GM18870 (cell line): ENCODE measurements around the gene SPRY2.

Experiments used
- ATAC-seq: cut with Tn5 transposase; IDR thresholded peaks from one replicate; pipeline ENCODE4 v1.9.1; 2021; ENCODE audit warnings: moderate library complexity; ENCODE audit not compliant: unreplicated experiment

Gene SPRY2, protein sequence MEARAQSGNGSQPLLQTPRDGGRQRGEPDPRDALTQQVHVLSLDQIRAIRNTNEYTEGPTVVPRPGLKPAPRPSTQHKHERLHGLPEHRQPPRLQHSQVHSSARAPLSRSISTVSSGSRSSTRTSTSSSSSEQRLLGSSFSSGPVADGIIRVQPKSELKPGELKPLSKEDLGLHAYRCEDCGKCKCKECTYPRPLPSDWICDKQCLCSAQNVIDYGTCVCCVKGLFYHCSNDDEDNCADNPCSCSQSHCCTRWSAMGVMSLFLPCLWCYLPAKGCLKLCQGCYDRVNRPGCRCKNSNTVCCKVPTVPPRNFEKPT

DNA sequence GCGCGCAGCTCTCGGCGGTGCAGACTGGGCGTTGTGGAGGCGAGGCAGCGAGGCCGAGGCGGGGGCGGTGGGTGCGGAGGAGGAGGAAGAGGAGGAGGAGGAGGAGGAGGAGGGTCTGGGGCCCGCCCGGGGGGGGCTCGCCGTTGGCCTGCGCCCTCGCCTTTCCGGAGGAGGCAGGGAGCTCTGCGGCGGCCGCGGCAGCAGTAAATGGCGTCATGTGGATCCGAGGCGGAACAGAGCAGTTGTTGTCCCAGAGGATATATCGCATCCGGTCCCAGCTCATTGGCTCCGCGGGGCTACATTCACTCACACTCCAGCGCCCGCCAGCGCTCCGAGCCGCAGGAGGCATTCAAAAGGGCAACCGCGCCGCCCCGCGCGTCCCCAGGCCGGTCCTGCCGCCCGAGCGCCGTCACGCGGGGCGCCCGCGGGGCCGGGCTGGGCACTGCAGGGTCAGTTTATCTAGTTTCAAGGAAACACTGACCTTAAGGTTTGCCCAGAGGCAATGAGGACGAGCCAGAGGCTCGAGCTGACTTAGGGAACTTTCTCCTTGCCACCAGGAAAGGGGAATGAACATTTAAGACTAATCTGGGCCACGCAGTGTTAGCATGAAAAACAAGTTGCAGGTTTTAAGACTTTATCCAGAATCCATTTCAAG is at the start of gene SPRY2:
SPRY2 (minus strand) TSS at position 26 of the 655 bp plus-strand sequence. CDS start 3,421 bp downstream, outside the sequence.
- ATAC-seq = peak; percentile 63

DNA sequence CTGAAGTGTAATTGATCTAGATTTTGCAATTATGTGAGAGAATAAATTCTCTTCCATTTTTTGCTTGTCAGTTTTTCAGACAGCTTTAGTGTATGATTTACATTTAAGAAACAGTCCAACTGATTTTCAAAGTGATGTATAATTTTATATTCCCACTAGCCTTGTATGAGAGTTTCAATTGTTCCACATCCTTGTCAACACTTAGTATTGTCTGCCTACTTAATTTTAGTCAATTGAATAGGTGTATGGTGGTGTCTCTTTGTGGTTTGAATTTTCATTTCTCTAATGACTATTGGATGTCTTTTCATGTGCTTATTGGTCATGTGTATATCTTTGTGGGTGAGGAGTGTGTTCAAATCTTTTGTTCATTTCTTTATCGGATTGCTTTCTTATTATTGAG is 49.4 kb upstream of the SPRY2 start:
- ATAC-seq = no peak

DNA sequence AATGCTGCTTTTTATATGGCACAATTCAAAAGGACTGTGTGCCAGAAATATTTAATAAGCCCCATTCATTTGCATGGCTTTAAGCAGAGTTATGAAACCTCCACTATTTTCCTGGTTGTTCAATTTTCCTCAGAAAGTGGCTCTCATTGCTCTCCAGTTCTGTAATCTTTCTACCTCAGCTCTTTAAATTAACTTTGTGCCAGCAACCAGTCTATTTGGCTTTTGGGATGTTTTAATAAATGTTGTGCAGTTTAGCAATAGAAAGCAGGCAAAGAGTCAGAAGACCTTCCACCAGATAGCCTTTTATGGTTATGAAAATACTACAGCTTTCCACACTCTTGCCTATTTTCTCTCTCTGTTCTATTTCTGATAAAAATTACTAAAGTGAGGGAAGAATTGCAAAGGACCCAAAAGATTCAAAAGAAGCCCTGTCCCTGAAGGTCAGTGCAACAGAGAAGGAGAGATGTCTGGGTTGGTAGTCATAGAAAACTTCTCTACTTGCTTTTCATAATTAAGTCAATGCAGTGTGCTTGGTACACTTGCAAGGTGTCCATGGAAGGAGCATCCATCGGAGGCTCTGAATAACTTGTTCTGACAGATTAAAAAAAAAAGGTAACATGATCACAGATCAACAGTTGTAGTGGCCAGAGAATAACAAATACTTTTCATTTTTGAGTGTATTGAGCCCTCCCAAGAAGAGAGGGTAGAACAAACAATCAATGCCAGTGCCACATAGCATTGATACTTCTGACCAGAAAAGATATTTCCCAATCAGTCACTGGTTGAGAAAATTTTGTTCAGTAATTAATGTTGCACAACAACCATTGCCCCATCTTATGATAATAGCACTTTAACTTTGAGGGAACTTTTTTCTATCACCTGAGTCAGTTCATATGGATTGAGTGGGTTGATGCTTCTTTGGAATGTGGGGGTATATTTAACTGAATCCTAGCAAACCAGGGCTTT is 48.4 kb upstream of the SPRY2 start:
- no peak for ATAC-seq

DNA sequence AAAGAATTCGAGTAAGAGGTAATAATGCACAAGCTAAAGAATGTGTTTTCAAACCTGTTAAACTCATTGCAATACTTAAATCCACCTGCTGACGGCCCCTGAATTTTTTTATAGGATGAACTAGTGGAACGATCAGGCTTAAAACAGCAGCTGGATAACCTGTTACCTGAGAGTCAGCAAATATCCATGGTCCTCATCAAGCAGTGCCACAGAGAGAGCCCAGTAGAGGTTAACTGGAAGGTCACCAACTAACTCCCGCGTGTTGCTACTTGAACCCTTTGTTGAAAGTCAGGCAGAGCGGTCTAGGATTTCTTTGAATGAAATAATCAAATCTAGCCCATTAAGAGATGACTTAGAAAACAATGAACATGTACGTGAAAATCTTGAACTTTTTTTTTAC is 47.6 kb upstream of the SPRY2 start:
- ATAC-seq = no peak

DNA sequence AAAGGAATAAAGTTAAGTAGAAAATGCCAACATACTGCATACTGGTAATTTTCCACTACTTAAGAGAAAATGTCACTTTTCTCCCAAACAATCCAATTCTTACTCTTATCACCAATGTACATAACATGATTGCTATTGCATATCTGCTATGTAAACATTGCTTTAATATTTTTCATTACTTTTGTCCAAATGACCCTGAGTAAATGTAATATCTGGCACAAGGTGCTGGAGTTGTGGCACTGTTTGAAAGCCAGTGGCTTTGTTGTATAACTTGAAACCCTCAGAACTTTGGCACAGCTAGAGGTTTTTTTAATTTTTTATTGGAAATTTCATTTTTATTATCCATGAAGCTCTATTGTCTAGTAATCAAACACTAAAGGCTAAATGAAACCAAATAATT is 45.7 kb upstream of the SPRY2 start:
- no peak for ATAC-seq

DNA sequence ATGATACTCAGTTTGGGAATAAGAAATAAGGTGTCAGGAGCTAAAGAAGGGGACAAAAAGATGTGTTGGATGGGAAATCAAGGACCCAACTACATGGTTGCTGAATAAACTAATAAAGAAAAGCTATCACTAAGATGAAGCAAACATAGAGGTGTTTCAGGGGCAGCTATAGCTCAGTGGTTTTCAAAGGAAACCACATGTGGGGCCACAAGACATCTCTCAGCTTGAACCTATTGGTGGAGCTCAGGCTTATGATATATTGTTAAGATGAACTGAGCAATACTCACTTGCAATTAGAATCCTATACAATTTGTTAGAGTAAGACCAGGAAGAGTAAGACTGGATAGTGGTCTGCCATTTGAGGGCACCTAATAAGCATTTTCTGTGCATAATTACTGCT is 45.1 kb upstream of the SPRY2 start:
- no peak for ATAC-seq

DNA sequence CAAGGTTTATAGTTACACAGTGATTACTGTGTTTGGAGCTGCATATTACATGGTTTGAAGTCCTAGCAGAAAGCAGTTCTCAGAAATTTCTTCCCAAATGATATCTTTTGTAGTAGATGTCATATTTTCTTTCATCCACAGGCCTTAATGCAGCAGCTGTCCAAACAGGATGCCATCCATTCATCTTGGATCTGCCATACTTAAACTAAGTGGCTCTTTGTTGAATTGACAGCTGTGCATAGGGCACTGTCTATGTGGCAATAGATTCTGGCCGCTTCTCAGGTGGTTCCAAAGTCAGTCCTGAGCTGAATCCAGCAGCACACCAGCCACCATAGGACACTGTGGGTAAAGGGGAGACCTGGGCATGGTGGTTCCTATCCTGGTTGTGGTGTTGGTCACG is 41.6 kb upstream of the SPRY2 start:
- no peak for ATAC-seq

DNA sequence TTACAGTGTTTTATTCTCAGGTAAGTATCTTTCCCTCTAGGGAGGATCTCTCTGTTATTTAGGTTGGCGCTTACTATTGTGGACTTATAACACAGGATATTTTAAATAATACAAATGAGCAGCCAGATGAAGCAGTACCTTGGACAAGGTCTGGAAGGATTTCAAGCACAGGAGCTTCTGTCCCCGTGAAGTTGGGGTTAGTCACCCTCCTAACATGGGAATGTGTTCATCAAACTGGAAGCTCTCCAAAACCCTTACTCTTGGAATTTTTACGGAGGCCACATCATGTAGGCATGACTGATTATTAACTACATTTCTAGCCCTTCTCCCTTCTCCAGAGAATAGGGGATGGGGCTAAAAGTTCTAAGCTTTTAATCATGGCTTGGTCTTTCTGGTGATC is 38.3 kb upstream of the SPRY2 start:
- ATAC-seq = no peak

DNA sequence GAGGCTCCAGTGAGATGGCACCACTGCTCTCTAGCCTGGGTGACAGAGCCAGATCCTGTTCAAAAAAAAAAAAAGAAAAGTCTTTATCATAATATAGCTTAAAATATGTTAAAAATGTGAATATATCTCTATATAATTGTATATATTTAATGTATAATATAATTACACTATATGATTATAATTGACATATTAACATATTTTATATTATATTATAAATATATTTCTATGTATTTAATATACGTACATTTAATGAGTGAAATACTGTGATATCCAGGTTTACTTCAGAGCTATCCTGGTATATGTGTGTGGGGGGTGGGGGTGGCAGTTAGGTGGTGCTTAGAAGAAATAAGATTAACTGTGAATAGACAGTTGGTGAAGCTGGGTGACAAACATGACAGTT is 35.6 kb upstream of the SPRY2 start:
- ATAC-seq = no peak

DNA sequence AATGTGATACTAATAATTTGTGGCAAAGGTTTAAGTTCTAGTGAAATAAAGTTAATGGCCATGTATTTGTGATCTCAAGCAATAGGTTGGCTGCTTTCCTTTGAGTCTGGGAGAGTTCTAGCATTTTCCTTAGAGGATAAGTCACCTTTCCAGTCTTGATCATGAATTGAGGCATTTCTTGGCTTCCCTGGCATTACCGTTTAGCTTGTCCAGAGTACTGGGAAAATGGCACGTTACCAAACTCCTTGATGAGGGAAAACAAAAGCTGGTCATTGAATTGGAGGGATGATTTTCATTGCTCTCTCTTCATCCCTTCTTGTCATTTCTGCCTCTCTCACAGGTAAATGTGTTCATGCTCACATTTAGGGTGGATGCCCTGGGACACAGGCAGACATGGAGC is 34.0 kb upstream of the SPRY2 start:
- no peak for ATAC-seq

DNA sequence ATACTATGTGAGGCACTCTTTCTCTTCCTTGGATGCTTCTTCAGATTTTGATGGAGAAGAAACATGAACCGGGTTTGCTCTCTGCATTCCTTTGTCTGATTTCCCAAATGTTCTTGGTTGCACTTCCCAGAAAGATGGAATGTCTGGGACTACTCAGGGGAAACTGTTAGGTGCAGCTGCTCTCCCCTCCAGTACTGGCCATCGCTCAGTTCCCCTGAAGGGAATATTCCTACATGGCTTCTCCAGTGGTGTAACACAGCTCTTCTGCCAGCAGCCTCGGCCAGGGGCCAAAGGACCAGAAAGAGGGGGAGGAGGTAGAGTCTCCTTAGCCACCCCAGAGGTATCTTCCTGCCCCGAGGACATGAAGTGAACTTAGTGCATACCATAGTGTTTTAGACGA is 33.5 kb upstream of the SPRY2 start:
- no peak for ATAC-seq

DNA sequence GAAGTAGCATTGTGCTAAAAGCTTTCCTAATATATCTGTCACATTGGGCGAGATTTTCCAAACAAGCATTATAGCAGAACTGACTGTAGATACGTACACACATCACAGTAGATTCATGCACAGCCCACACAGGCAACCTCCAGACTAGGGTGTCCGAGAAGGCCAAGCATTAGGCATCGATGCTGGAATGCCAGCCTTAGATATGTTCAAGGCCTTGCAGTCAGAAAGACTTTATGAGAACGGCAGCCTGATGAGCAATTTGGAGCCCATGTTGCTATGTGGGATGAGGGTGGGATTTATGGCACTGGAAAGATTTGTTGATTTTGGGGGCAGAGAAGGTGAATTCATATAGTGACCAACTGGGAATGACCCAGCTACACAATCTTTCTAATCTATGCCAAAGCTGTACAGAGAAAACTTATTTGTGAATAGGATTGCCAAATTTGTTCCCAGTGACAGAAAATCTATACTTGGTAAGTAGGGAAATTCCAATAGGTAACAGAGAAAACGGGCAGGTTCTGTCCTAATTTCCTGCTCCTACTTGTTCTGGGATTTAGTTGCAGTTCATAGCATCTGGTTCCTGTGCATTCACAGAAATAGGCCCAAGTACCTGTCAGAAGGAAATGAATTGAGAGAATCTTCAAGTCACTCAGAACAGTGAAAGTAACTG is 31.0 kb upstream of the SPRY2 start:
- no peak for ATAC-seq

DNA sequence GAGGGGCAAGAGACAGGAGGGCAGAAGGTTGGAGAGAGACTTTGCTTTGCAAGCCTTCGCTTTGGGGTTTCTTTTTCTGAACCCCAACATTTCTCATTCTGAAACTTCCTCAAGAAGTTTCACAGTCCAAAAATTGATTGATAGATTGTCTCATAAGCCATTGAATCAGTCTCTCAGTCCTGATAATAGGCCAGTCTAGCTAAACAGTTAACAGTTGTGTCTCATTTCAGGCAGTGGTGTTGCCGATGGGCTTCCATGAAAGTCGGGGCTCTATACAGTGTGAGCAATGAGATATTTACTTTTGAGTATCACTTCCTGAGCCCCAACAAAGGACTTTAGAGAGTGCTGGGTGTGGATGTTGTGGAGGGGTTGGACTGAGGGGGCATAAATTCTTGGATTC is 26.5 kb upstream of the SPRY2 start:
- no peak for ATAC-seq

DNA sequence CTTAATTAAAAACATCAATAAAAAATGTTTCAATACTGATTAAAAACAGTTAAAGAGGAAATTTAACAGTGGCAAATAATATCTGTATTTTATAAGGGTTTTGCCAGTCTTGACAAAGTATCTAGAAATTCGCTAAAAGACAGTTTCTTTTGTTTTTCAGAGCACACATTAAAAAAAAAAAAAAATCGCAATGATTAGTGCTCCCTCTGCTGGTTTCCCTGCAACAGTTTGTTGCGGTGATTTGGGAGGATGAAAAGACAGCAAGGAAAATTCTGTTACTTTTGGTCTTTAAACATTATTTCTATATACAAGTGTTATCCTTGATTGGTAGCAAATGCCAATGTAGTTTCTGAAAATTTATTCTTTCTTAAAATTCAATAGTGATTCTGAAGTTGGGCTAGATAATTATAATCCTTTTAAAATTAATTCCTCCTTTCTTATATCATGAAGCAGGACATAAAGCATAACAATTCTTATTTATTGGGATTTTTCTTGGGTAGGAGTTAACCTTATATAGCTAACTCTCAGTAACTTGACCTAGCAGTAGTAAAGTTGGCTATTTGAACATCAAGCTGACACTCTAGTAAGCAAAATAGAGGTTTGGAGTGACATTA is 23.1 kb upstream of the SPRY2 start:
- ATAC-seq = no peak

DNA sequence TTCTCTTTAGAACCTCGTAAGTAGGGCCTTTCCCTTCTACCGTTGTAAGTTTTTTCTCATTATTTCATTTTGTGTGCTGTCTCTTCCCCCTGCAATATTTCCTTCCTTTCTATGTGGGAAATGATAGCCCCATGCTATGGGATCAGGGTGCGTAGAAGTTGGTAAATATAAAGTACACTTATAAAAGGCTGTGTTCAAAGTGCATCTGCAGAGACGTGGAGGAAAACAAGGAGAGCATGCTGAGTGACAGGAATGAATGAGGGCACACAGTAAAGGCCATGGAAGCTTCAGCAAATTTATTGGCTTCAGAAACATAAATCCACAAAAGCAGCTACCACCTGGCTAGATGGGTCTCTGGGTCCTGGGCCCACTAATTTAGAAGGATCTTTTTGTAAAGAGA is 21.6 kb upstream of the SPRY2 start:
- no peak for ATAC-seq

DNA sequence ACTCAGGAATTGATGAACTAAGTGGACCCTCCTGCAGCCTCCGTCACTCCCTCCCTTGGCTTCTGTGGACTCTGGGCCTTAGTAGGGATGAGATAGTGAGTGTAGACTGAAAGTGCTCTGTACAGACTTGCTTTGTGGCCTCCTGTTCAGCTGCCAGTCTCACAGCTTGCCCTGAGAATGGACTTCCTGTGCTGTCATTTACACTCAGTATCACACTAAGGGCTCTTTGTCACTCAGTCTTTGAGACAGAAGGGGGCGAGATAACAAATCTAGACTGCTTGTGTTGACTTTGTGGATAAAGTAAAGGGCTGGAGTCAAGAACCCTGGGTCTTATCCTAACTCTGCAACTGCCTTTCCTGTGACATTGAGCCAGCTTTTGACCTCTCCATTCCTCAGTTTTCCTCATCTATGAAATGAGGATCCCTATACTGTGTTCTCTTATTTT is 21.0 kb upstream of the SPRY2 start:
- ATAC-seq = peak; percentile 85

DNA sequence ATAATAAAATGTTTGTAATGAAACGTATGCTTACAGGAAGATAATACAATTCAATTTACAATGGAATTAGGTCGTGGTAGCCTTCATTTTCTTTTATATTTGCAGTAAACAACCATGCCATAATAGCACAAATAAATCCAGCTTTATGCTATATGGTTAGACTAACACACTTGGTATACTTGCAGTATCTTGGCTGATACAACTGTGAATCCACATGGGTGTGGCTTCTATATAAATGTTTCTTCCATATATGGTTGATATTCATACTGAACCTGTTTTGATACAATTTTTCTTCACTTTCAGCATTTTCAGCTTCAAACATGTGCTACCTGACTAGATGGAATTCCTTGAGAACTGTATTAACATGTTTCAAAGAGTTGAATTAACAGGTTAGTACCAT is 20.4 kb upstream of the SPRY2 start:
- no peak for ATAC-seq

DNA sequence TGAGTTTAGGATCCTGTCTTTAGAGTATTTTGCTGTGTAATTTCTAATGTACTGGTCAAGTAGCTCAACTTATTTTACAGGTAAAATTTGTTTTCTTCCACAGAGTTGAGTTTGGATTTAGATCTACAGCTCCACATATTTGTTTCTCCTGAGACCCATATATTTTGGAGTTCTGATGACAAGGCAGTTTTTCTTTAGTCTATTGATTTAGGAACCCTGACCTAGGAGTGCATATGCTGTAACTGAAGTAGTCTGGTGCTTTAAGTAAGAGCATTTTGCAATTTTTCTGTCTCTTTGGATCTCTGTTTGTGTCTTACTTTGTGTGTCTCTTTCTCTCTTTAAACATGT is 19.5 kb upstream of the SPRY2 start:
- ATAC-seq = no peak

DNA sequence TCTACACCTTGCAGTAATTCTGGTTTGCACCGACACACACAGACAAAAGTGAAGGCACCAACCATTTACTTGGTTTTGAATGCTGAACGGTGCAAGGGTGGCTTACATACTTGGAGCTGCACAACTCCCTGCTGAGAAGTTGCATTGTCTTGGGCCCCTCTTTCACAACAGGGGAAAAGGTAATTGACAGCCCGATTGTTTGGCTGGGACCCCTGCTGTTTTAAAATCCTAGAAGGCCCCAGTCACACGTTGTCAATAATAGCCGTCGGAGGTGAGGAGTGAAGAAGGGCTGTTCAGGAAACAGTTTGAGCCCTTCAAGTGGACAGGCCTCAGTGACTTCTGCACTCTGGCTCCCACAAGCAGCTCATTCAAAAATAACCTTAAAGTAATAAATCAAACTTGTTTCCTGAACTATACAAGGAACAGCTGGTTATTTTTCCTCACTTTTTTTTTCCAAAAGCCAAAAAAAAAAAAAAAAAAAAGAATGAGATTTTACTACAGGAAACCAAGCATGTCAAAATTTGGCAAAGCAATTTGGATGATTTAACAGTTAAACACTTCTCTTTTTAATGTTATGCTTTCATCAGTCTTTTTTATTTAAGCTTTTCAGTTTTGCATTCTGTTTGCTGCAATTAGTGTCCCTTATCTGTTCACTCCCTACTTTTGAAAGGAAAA is 19.0 kb upstream of the SPRY2 start:
- ATAC-seq = no peak

DNA sequence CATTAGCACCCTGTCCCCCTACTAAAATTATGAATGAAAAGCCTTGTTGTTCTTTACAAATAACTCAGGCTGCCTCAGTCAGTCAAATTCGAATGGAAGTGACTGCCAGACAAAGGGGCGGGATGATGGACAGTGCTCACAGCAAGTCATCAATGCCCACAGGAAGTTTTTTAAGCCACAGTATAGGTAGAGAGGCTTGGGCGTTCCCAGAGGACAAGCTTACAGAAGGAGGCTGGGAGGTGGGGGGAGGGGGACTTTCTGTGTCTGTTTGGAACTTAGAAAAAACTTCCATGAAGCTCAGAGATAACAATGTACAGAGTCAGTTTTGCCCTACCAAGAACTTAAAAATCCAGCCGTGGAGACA is 18.5 kb upstream of the SPRY2 start:
- no peak for ATAC-seq
